ENCODE results near the gene DLGAP1. TPM values are rescaled to one million over a fixed set of nuclear protein-coding genes. Genes with fewer than 3 reads are reported as not detected.

The DLGAP1 gene
- total RNA-seq, 1 experiment from 2014 or later, result 0.39 TPM

DNA sequence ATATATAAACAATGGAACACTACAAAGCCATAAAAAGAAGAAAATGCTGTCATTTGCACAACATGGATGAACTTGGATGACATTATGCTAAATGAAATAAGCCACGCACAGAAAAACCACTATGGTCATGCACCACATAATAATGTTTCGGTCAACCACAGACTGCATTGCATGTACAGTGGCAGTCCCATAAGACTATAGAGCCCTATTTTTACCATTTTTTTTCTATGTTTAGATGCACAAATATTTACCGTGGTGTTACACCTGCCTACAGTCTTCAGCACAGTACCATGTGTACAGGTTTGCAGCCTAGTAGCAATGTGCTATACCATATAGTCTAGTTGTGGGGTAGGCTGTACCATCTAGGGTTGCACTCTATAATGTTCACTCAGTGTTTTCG is 476.1 kb downstream of the DLGAP1 start:
- H3K4me1 ChIP-seq (ENCODE audit: control insufficient read depth in 1 of 2, insufficient read depth in 2 of 2, low read length in 2 of 2), result no peaks in the 10 kb centered on the region
- no peaks in the 10 kb centered on the region for H3K9me2 ChIP-seq (ENCODE audit: insufficient read depth)
- H3K79me2 ChIP-seq (ENCODE audit: insufficient read depth, low read length), result no peaks in the 10 kb centered on the region
- ChIA-PET CTCF (no interaction called here), RAD21 (ENCODE audit: low non-redundant PET in 1 of 2, low total read pairs in 2 of 2, uncharacterized antibody in 2 of 2, unreplicated experiment in 2 of 2) (no interaction called here), POLR2A (no interaction called here)
- no peaks in the 10 kb centered on the region for H3K36me3 ChIP-seq (ENCODE audit: control insufficient read depth in 1 of 2, insufficient read depth in 2 of 2, low read length in 2 of 2)
- no peaks in the 10 kb centered on the region for H4K20me1 ChIP-seq (ENCODE audit: insufficient read depth)
- no peaks in the 10 kb centered on the region for H3K9me3 ChIP-seq (ENCODE audit: control insufficient read depth in 1 of 2, insufficient read depth in 1 of 2, low read depth in 1 of 2, low read length in 2 of 2)
- no TSS peak for BruUV-seq (replicated peaks)
- no peak overlapping the region for H3K4me2 ChIP-seq (ENCODE audit: low read length)
- no peak for ATAC-seq
- no peak overlapping the region for H3K9ac ChIP-seq (ENCODE audit: low read length)
- no peak for DNase-seq (ENCODE audit: low read depth, low spot score)
- intact Hi-C loops (cut with micrococcal nuclease), result no loop called here
- no peak overlapping the region for H2AFZ ChIP-seq (ENCODE audit: low read depth, low read length, poor library complexity, severe bottlenecking)
- H3K27ac ChIP-seq (ENCODE audit: low read depth, low read length), result no peak overlapping the region
- H3K4me3 ChIP-seq (replicated peaks in 1 of 2; ENCODE audit: low read depth in 1 of 2, low read length in 2 of 2), result no peak overlapping the region
- TF ChIP-seq CBX3 (IDR thresholded peaks at IDR 0.05; ENCODE audit: low read depth) (no peak), ZBTB33 (IDR thresholded peaks at IDR 0.05; ENCODE audit: extremely low read depth, insufficient replicate concordance, low read length) (no peak), POLR2A (IDR thresholded peaks at IDR 0.05; ENCODE audit: borderline replicate concordance, extremely low read depth, insufficient read depth, insufficient read length) (no peak), SP1 (IDR thresholded peaks at IDR 0.05; ENCODE audit: low read depth) (no peak), TCF7L2 (IDR thresholded peaks at IDR 0.05; ENCODE audit: borderline replicate concordance, extremely low read depth, insufficient read depth, insufficient read length) (no peak), SRF (IDR thresholded peaks at IDR 0.05; ENCODE audit: low read depth) (no peak), REST (IDR thresholded peaks at IDR 0.05; ENCODE audit: low read depth) (no peak), MAX (IDR thresholded peaks at IDR 0.05) (no peak), EGR1 (IDR thresholded peaks at IDR 0.05; ENCODE audit: low read depth) (no peak), CTCF (IDR thresholded peaks at IDR 0.05 in 2 of 3, conservative IDR thresholded peaks at IDR 0.05 in 1 of 3; ENCODE audit: borderline replicate concordance in 1 of 3, insufficient read depth in 1 of 3, low read depth in 2 of 3, low read length in 2 of 3) (no peak), ZFX (IDR thresholded peaks at IDR 0.05) (no peak), EZH2phosphoT487 (IDR thresholded peaks at IDR 0.05; ENCODE audit: borderline replicate concordance) (no peak), ELF1 (IDR thresholded peaks at IDR 0.05; ENCODE audit: borderline replicate concordance, low read depth) (no peak), RAD21 (IDR thresholded peaks at IDR 0.05; ENCODE audit: low read depth) (no peak), FOSL1 (IDR thresholded peaks at IDR 0.05; ENCODE audit: low read depth) (no peak), EZH2 (IDR thresholded peaks at IDR 0.05) (no peak), POLR2AphosphoS5 (IDR thresholded peaks at IDR 0.05; ENCODE audit: low read depth, low read length) (no peak), YY1 (IDR thresholded peaks at IDR 0.05; ENCODE audit: extremely low read depth, insufficient replicate concordance, low read depth, low read length) (no peak)
- TF ChIP-seq, protein P1, sequence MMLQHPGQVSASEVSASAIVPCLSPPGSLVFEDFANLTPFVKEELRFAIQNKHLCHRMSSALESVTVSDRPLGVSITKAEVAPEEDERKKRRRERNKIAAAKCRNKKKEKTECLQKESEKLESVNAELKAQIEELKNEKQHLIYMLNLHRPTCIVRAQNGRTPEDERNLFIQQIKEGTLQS (IDR thresholded peaks at IDR 0.05), result no peak
- no peaks in the 10 kb centered on the region for H3K27me3 ChIP-seq (ENCODE audit: insufficient read depth, low read length)

Data from HCT116 (cell line).